ENCODE results near the gene TMTC2.

Gene TMTC2

DNA sequence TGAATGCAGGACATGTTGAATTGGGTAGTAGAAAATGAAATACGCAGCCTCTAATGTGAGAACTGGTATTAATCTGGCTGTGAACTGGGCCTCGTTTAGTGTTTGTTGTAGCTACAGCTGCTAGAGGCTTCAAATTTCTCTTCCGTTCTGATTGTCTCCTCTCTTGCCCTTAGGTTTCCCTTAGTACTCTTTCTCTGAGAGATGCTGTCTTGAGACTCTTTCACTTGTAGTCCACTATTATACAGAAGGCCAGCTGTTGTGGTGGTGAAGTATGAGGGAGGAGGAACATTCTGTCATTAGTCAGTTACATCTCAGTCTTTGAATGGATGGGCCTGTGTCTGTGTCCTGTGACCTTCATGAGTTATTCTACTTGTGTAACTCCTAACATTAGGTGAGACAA, 322.0 kb downstream of the TMTC2 start:
- H3K4me3 ChIP-seq: no peak overlapping the region
- H3K9me3 ChIP-seq: peaks cover 5% of the 10 kb centered on the region; the same call in 1 of the 2 replicates
- no peaks in the 10 kb centered on the region for H3K27me3 ChIP-seq (ENCODE audit: low read depth)
- H3K36me3 ChIP-seq (replicated peaks): no peaks in the 10 kb centered on the region
- H3K4me1 ChIP-seq: peaks cover 5% of the 10 kb centered on the region
- in situ Hi-C loops (cut with MboI; ENCODE audit: low sequenced_read_pairs): loop anchor here (25.0 kb wide), 2 partner anchors 321 to 804 kb away; partner anchors contain the start of gene TMTC2
- no peak for DNase-seq (ENCODE audit: low spot score in 2 of 2)

GRCh38 chr12:83010169-83010804, 323.6 kb downstream of the TMTC2 start:
- Histone ChIP-seq H3K9me3 (peaks cover 5% of the 10 kb centered on the region; the same call in 1 of the 2 replicates), H3K27me3 (ENCODE audit: low read depth) (no peaks in the 10 kb centered on the region), H3K36me3 (replicated peaks) (no peaks in the 10 kb centered on the region), H3K4me1 (no peaks in the 10 kb centered on the region), H3K4me3 (no peak overlapping the region)
- in situ Hi-C loops (cut with MboI; ENCODE audit: low sequenced_read_pairs): loop anchor here (25.0 kb wide), 2 partner anchors 323 to 802 kb away; partner anchors contain the start of gene TMTC2
- no peak for DNase-seq (ENCODE audit: low spot score in 2 of 2)

DNA sequence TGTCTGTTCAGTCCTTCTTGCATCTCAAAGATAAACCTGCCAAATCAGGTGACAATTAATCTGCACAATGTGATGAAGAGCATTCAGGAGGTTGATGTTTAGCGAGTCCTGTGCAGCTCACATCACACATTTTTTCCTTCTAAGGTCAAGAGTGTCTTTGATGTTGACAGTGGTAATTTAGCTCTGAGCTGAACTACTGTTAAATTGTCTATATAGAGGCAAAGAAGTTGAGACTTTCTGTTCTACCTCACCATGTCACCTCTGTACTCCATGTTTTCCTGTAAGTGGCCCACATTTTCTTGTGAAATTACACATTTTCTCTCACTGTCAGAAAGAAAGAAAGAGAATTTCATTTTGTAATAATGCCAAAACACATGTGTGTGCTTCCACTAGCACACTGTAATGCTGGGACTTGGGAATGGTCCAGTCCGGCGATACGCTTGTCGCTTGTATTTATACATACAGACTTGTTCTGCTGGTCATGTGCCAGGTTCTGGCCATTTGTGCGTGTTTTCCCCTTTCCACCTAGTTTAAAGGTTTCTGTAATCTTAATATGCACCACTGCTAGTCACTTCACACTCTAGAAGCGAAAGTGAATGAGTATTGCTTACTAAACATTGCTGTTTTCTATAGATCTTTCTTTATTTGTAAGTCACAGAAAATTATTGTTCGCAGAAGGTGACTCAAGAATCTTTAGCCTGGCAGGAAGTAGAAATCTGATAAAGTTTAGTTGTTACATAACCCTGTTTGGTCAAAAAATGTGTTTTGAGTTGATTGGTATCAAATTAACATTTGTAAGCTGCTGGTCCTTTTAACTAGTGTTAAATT, 328.9 kb downstream of the TMTC2 start:
- peaks cover 3% of the 10 kb centered on the region for H3K4me1 ChIP-seq
- no peak overlapping the region for H3K4me3 ChIP-seq
- H3K27me3 ChIP-seq (ENCODE audit: low read depth): no peaks in the 10 kb centered on the region
- DNase-seq (ENCODE audit: low spot score in 2 of 2): no peak
- no peaks in the 10 kb centered on the region for H3K36me3 ChIP-seq (replicated peaks)
- in situ Hi-C loops (cut with MboI; ENCODE audit: low sequenced_read_pairs): loop anchor here (25.0 kb wide), 2 partner anchors 328 to 797 kb away; partner anchors contain the start of gene TMTC2
- H3K9me3 ChIP-seq: peaks cover 3% of the 10 kb centered on the region; the same call in 1 of the 2 replicates

DNA sequence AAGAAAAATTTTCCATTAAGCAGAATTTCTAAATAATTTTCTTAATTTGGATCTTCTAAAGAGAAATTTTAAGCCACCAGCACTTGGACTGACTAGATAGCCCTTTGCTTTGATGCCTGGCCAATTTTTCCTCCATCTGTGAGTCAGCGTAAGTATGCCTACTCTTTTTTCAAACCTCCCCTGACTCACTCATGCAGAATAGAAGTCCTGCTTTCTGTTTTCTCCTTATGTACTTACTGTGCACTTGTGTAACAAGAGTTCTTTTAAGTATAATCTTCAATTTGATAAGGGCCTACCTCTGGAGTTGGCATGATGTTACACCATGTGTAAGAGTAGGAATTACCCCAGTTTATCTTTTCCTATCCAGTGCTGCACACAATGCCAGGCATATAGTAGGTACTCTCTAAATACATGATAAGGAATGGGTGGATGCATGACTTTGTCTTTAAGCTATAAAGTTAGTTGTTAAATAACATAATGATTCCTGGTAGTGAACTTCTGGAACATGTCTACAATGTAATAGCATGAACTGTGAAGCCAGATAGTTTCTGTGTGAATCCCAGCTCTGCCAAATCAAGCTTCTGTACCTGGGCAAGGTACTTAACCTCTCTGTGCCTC, 329.6 kb downstream of the TMTC2 start:
- no peak for DNase-seq (ENCODE audit: low spot score in 2 of 2)
- in situ Hi-C loops (cut with MboI; ENCODE audit: low sequenced_read_pairs): loop anchor here (25.0 kb wide), 2 partner anchors 329 to 796 kb away; partner anchors contain the start of gene TMTC2
- Histone ChIP-seq H3K4me3 (no peak overlapping the region), H3K36me3 (replicated peaks) (no peaks in the 10 kb centered on the region), H3K27me3 (ENCODE audit: low read depth) (no peaks in the 10 kb centered on the region), H3K4me1 (peaks cover 3% of the 10 kb centered on the region), H3K9me3 (no peaks in the 10 kb centered on the region)

DNA sequence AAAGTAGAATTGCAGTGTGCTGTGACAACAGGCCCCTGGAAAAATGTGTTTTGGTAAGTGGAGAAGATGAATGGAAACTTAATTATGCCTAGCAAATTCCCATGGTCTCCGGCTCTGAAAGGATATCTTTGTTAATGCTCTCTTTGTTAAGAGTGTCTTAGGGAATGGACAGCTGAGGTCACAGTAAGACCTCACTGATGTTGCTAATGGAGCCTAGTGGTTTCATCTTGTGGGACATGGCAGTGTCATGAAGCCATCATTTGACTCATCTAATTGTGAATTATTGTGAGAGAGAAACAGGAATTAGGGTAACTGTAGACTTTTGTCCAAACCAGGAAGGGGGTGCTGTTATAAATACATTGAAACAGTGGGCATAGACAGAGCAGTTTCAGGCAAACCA, 330.3 kb downstream of the TMTC2 start:
- no peak overlapping the region for H3K4me3 ChIP-seq
- H3K4me1 ChIP-seq: peaks cover 3% of the 10 kb centered on the region
- in situ Hi-C loops (cut with MboI; ENCODE audit: low sequenced_read_pairs): loop anchor here (25.0 kb wide), 2 partner anchors 330 to 795 kb away; partner anchors contain the start of gene TMTC2
- H3K36me3 ChIP-seq (replicated peaks): no peaks in the 10 kb centered on the region
- H3K9me3 ChIP-seq: no peaks in the 10 kb centered on the region
- no peaks in the 10 kb centered on the region for H3K27me3 ChIP-seq (ENCODE audit: low read depth)
- peak in 1 of 2 experiments; percentile 8 for DNase-seq (ENCODE audit: low spot score in 2 of 2)

- no peak for DNase-seq (ENCODE audit: low spot score in 2 of 2)
- Histone ChIP-seq H3K4me3 (no peak overlapping the region), H3K27me3 (ENCODE audit: low read depth) (no peaks in the 10 kb centered on the region), H3K36me3 (replicated peaks) (no peaks in the 10 kb centered on the region), H3K9me3 (no peaks in the 10 kb centered on the region), H3K4me1 (peaks cover 3% of the 10 kb centered on the region)
- in situ Hi-C loops (cut with MboI; ENCODE audit: low sequenced_read_pairs): loop anchor here (25.0 kb wide), 2 partner anchors 331 to 794 kb away; partner anchors contain the start of gene TMTC2
Observed at GRCh38 chr12:83018088-83018487, 331.4 kb downstream of the TMTC2 start.

GRCh38 chr12:83027021-83027723, 340.5 kb downstream of the TMTC2 start:
- H3K27me3 ChIP-seq (ENCODE audit: low read depth): no peaks in the 10 kb centered on the region
- in situ Hi-C loops (cut with MboI; ENCODE audit: low sequenced_read_pairs): no loop called here
- no peak for DNase-seq (ENCODE audit: low spot score in 2 of 2)
- H3K4me3 ChIP-seq: no peak overlapping the region
- no peaks in the 10 kb centered on the region for H3K36me3 ChIP-seq (replicated peaks)
- no peaks in the 10 kb centered on the region; the same call in 1 of the 2 replicates for H3K9me3 ChIP-seq
- no peaks in the 10 kb centered on the region for H3K4me1 ChIP-seq

GRCh38 chr12:83031196-83031595, 344.5 kb downstream of the TMTC2 start:
- in situ Hi-C loops (cut with MboI; ENCODE audit: low sequenced_read_pairs): no loop called here

DNA sequence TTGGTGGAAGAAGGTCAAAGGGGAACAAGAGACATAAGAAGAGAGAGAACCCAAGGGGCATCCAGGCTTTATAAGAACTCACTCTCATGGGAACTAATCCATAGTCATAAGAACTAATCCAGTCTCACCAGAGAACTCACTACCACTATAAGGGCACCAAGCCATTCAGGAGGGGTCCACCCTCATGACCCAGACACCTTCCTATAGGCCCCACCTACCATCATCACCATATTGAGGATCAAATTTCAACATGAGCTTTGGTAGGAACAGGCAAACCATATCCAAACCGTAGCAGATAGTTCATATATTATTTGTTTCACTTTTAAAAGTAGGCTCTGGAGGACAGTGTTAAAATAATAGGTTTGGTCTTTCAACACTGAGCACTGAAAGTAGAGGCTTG, 350.1 kb downstream of the TMTC2 start:
- H3K4me3 ChIP-seq: no peak overlapping the region
- H3K36me3 ChIP-seq (replicated peaks): no peaks in the 10 kb centered on the region
- H3K27me3 ChIP-seq (ENCODE audit: low read depth): no peaks in the 10 kb centered on the region
- H3K4me1 ChIP-seq: peaks cover 8% of the 10 kb centered on the region
- in situ Hi-C loops (cut with MboI; ENCODE audit: low sequenced_read_pairs): no loop called here
- DNase-seq (ENCODE audit: low spot score in 2 of 2): no peak
- H3K9me3 ChIP-seq: no peaks in the 10 kb centered on the region

More at GRCh38 chr12:83031196-83031595, 344.5 kb downstream of the TMTC2 start:
- Histone ChIP-seq H3K9me3 (no peaks in the 10 kb centered on the region; the same call in 1 of the 2 replicates), H3K4me1 (no peaks in the 10 kb centered on the region), H3K27me3 (ENCODE audit: low read depth) (no peaks in the 10 kb centered on the region), H3K4me3 (no peak overlapping the region), H3K36me3 (replicated peaks) (no peaks in the 10 kb centered on the region)
- no peak for DNase-seq (ENCODE audit: low spot score in 2 of 2)

DNA sequence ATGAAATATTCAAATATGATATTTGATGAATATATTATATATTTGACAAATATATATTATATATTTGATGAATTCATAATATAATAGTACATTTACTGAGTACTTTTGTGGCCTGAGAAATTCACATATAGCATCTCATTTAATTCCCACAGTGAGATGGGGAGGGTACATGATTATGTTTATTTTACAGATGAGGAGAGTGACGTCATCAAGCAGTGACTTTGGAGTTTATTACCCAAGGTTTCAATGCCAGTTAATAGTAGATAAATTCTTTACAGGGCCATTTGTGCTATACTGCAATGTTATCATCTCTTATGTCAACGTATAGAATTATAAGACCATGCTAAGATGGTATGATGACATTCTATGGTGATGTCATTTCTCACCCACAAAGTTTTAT, 352.7 kb downstream of the TMTC2 start:
- H3K36me3 ChIP-seq (replicated peaks): no peaks in the 10 kb centered on the region
- H3K27me3 ChIP-seq (ENCODE audit: low read depth): no peaks in the 10 kb centered on the region
- in situ Hi-C loops (cut with MboI; ENCODE audit: low sequenced_read_pairs): no loop called here
- peaks cover 27% of the 10 kb centered on the region for H3K4me1 ChIP-seq
- no peaks in the 10 kb centered on the region for H3K9me3 ChIP-seq
- no peak overlapping the region for H3K4me3 ChIP-seq
- DNase-seq (ENCODE audit: low spot score in 2 of 2): no peak

- H3K27me3 ChIP-seq (ENCODE audit: low read depth): no peaks in the 10 kb centered on the region
- H3K4me1 ChIP-seq: peaks cover 33% of the 10 kb centered on the region
- no peaks in the 10 kb centered on the region for H3K9me3 ChIP-seq
- in situ Hi-C loops (cut with MboI; ENCODE audit: low sequenced_read_pairs): no loop called here
- H3K4me3 ChIP-seq: no peak overlapping the region
- no peaks in the 10 kb centered on the region for H3K36me3 ChIP-seq (replicated peaks)
- no peak for DNase-seq (ENCODE audit: low spot score in 2 of 2)
Observed at GRCh38 chr12:83040339-83040738, 353.6 kb downstream of the TMTC2 start.

- in situ Hi-C loops (cut with MboI; ENCODE audit: low sequenced_read_pairs): no loop called here
- Histone ChIP-seq H3K36me3 (replicated peaks) (no peaks in the 10 kb centered on the region), H3K9me3 (no peaks in the 10 kb centered on the region), H3K4me3 (no peak overlapping the region), H3K4me1 (peaks cover 33% of the 10 kb centered on the region), H3K27me3 (ENCODE audit: low read depth) (no peaks in the 10 kb centered on the region)
- peak; percentile 73 to 100 for DNase-seq (ENCODE audit: low spot score in 2 of 2)
Observed at GRCh38 chr12:83040991-83041390, 354.3 kb downstream of the TMTC2 start.

All from HAP-1 (cell line).